H1 (cell line): ENCODE results near the gene ZYX. TPM values are rescaled to one million over a fixed set of nuclear protein-coding genes. Genes with fewer than 3 reads are reported as not detected.

Source experiments
- CBX8 ChIP-seq: fragments of 300-800, 300-1000 bp; sonication (generic); IDR thresholded peaks from 2 replicates; pipeline ENCODE4 v1.7.1; 2016; ENCODE audit warnings: low read depth, low read length, borderline replicate concordance
- CTBP2 ChIP-seq: IDR thresholded peaks from 2 replicates; pipeline ENCODE4 v1.7.0; 2011; ENCODE audit warnings: borderline replicate concordance, mild to moderate bottlenecking, moderate library complexity, mixed read lengths, low read length; ENCODE audit not compliant: insufficient read depth, insufficient read length
- EZH2 ChIP-seq: fragments of 200-600 bp; sonication (generic); IDR thresholded peaks from 2 replicates; pipeline ENCODE4 v1.7.1; 2012; ENCODE audit warnings: low read depth, mild to moderate bottlenecking, moderate library complexity, low read length, inconsistent platforms; ENCODE audit not compliant: severe bottlenecking
- KDM1A ChIP-seq: fragments of 200-600, 300-600 bp; sonication (generic); IDR thresholded peaks from 2 replicates; pipeline ENCODE4 v1.7.1; 2016; ENCODE audit warnings: mild to moderate bottlenecking, low read length, borderline replicate concordance
- MAFK ChIP-seq: IDR thresholded peaks from 2 replicates; pipeline ENCODE4 v1.6.1; 2012; ENCODE audit warnings: low read depth, mild to moderate bottlenecking, improper control_type of control experiment, low read length
- POLR2AphosphoS5 ChIP-seq: IDR thresholded peaks from 2 replicates; pipeline ENCODE4 v1.6.1; 2011; ENCODE audit warnings: low read depth, low read length
- RXRA ChIP-seq: IDR thresholded peaks from 2 replicates; pipeline ENCODE4 v1.6.1; 2011; ENCODE audit warnings: low read depth, mild to moderate bottlenecking, low read length, moderate library complexity; ENCODE audit not compliant: insufficient read depth
- SIRT6 ChIP-seq: IDR thresholded peaks from one replicate; pipeline ENCODE4 v1.7.1; 2012; ENCODE audit warnings: low read length, inconsistent platforms
- polyA plus RNA-seq, 7 experiments: library from polyadenylated mRNA; depleted of rRNA in 3 of 7; stranded (reverse) in 5 of 7; unstranded in 2 of 7; fragments of >200 nt in 5 of 7; fragments of 200-250 nt in 2 of 7; gene quantifications; 1 replicate in 5 of 7; 2 replicates in 1 of 7; 4 replicates in 1 of 7; pipeline versions ENCODE4 v1.2.1 to v1.2.3, GENCODE V29; 2011 to 2013; ENCODE audit warnings: missing spikeins in 2 of 7, mixed read lengths in 2 of 7
- total RNA-seq: library from RNA; stranded (reverse); fragmentation: NEBNext Ultra II Directional; extraction: Animal tissue kit (Norgen Biotek cat#: 25700); gene quantifications from 2 replicates; pipeline ENCODE4 v1.2.1, GENCODE V29; 2021

ZYX gene
- total and polyA plus RNA-seq, 2 of the 8 experiments (the other 6 are each of a cell fraction or from before 2014, with no cell fraction given): 40.6 to 159 TPM

DNA sequence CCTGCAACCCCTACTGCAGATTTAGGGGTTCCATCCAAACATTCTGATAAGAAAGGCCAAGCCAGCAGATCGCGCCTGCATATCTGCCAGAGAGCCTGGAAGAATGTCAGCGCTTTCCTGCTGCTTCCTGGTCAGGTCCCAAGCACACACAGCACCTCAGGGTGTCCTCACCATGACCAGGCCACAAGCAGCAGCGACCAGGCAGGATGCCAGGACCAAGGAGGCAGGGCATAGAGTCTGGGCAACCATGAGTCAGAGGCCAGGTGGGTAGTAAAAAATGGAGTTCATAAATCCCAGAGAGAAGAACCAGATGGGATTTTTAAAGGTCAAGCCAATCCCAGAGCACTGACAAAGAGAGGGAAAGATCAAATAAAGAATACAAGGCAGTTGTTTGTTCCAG lies 13.2 kb upstream of the ZYX start (continued):
- TF ChIP-seq KDM1A (no peak), RXRA (no peak), SIRT6 (no peak), EZH2 (no peak), MAFK (no peak), CTBP2 (no peak), CBX8 (no peak), POLR2AphosphoS5 (no peak)
